Prostate gland (tissue), 2 donors: ENCODE data around the gene ATP12A. TPM values are rescaled to one million over a fixed set of nuclear protein-coding genes. Genes with fewer than 3 reads are reported as not detected.
A peak's percentile ranks its signal among the peaks of the same experiment; 100 is the strongest.

Experiments used
- DNase-seq: peaks from one replicate; pipeline ENCODE4 v3.0.0-alpha.2; 2019; ENCODE audit warnings: low spot score
- H3K27ac ChIP-seq, 2 donors: fragments of 200-600 bp; sonication (generic); 2 replicates each; pipeline ENCODE4 v1.5.1; 2017 to 2019
- H3K27me3 ChIP-seq: fragments of 200-600 bp; sonication (generic); replicated peaks from 2 replicates; pipeline ENCODE4 v1.5.1; 2019; ENCODE audit not compliant: insufficient read depth
- H3K36me3 ChIP-seq, 2 donors: fragments of 200-600 bp; sonication (generic); 1 replicate in 1 of 2; 2 replicates in 1 of 2; pipeline versions ENCODE4 v1.5.1 to v1.8.1; 2017 to 2019
- H3K4me1 ChIP-seq: fragments of 200-600 bp; sonication (generic); replicated peaks from 2 replicates; pipeline ENCODE4 v1.5.1; 2019
- H3K4me3 ChIP-seq, 2 donors: fragments of 200-600 bp; sonication (generic); 2 replicates each; pipeline ENCODE4 v1.5.1; 2017 to 2019
- H3K9me3 ChIP-seq: fragments of 200-600 bp; sonication (generic); 2 replicates; pipeline ENCODE4 v1.5.1; 2017
- POLR2A ChIP-seq: fragments of 450-650 bp; IDR thresholded peaks from one replicate; pipeline ENCODE4 v1.6.1; 2016; ENCODE audit warnings: antibody characterized with exemption, mild to moderate bottlenecking
- POLR2AphosphoS5 ChIP-seq: sonication (generic); formaldehyde crosslinking; IDR thresholded peaks from one replicate; pipeline ENCODE4 v1.6.1; 2017; ENCODE audit warnings: antibody characterized with exemption
- WGBS: methylation state at CpG from one replicate; pipeline ENCODE4 v1.1.5; 2018; 5-methylcytosine and 5-hydroxymethylcytosine counted together
- intact Hi-C: fragments of 100-400 bp; cut with DNase I; formaldehyde crosslinking; loops from one replicate; pipeline ENCODE4 v1.14.2; 2022
- total RNA-seq, 2 donors: library from RNA; depleted of rRNA; stranded (reverse); fragments of >200 nt; gene quantifications; one replicate each; pipeline ENCODE4 v1.1.0, GENCODE V29; 2016
- TF ChIP-seq, protein P1 (sequence below), 4 experiments: fragments of 200-600 bp in 2 of 4; fragments of 450-650 bp in 2 of 4; sonication (generic) in 2 of 4; IDR thresholded peaks; 1 replicate in 3 of 4; 2 replicates in 1 of 4; pipeline ENCODE4 v1.5.1; 2016 to 2019; ENCODE audit warnings: antibody characterized with exemption in 4 of 4, mild to moderate bottlenecking in 2 of 4, moderate library complexity in 2 of 4

Gene ATP12A
- total RNA-seq, 2 donors from 2014 or later, result 0.09 to 0.91 TPM

DNA sequence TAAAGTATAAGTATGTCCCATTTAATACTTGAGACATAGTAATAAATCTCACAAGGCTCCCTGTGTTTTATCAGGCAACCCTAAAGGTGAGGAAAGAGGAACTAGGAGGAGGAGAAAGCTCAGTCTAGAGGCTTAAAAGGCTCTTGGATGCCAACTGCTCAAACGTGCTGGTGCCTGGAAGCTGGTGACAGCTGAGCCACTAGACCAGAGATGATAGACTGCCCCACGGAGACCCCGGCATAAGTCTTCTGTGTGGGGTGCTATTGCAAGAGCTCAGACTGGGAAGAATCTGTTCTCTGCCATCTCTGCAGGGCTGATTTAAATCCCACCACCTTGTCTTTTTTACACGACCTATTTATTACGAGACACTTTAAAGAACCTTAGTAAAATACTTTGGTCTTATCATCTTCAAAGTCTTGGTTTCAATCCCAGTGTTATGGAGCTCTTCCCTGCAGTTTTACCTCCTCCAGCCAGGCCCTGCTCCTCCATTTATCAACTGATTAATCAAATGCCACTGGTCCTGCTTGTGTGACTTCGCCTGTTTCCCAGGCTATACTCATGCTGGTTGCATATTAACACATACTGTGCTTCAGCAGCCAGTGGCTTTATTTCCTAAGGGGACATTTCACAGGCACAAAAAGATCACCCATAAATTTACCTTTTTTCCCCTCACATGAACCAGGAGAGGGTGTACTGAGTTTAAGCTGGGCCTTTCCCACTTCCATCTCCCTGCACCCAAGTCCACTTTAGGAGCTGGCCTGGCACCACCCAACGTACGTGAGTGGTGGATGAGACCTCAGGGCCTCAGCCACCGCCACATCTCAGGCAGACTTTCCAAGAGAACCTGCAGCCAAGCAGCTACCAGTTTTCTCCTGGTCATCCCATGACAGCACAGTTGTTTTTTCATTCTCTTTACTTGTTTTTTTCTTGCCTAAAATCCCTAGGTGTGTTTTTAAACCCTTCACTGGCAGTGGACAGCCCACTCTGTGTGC is 7.8 kb upstream of the ATP12A start:
- 75% methylated on average over 9 of the region's 9 CpGs for WGBS
- no peak overlapping the region for H3K4me3 ChIP-seq
- no peak overlapping the region for H3K27ac ChIP-seq
- no peak for TF ChIP-seq POLR2A
- TF ChIP-seq, protein P1, sequence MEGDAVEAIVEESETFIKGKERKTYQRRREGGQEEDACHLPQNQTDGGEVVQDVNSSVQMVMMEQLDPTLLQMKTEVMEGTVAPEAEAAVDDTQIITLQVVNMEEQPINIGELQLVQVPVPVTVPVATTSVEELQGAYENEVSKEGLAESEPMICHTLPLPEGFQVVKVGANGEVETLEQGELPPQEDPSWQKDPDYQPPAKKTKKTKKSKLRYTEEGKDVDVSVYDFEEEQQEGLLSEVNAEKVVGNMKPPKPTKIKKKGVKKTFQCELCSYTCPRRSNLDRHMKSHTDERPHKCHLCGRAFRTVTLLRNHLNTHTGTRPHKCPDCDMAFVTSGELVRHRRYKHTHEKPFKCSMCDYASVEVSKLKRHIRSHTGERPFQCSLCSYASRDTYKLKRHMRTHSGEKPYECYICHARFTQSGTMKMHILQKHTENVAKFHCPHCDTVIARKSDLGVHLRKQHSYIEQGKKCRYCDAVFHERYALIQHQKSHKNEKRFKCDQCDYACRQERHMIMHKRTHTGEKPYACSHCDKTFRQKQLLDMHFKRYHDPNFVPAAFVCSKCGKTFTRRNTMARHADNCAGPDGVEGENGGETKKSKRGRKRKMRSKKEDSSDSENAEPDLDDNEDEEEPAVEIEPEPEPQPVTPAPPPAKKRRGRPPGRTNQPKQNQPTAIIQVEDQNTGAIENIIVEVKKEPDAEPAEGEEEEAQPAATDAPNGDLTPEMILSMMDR (IDR thresholded peaks at IDR 0.05), result no peak
- no peak for TF ChIP-seq POLR2AphosphoS5
- H3K27me3 ChIP-seq, result no peaks in the 10 kb centered on the region
- no peak for DNase-seq
- H3K4me1 ChIP-seq, result no peaks in the 10 kb centered on the region
- no peaks in the 10 kb centered on the region for H3K9me3 ChIP-seq
- H3K36me3 ChIP-seq, result no peaks in the 10 kb centered on the region
- intact Hi-C loops, result no loop called here

DNA sequence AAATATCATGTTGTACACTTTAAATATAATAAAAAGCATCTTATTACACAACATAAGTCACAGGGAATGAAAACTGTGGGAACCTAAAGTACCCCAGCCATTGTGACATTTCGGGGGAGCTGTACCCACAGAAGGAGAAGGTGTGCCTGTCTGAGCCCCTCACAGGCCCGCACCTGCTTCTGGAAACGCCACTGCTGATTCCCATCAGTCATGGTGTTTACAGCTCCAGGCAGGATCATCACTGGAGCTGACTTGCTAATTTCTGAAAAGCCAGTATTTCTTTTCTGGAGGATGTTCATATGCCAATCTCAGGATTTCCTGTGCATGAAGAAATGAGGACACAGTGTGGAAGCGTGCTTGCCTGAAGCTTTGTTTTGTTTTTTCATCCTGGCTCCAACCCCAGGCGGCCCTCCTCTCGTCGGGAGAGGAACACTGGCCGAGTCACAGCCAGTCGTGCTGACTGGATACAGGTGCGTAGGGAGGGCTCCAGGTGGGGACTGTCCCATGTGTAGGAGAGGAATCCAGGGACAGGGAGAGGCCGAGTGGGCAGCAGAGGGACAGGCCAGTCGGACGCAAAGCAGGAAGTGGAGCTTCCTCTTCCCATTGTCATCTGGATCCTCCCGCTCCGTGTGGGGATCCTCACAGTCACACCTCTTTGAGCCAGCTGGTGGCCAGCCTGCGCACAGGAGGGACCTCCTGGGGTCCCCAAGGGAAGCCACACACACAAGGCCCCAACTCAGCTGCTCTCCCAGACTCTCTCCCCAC is 4.2 kb upstream of the ATP12A start:
- no peaks in the 10 kb centered on the region for H3K27me3 ChIP-seq
- intact Hi-C loops, result no loop called here
- H3K4me3 ChIP-seq, result no peak overlapping the region
- WGBS, result 64% methylated on average over 16 of the region's 16 CpGs
- TF ChIP-seq POLR2AphosphoS5 (no peak), POLR2A (no peak)
- TF ChIP-seq, protein P1 (IDR thresholded peaks at IDR 0.05), result no peak
- no peak overlapping the region for H3K27ac ChIP-seq
- no peak for DNase-seq
- no peaks in the 10 kb centered on the region for H3K4me1 ChIP-seq
- H3K36me3 ChIP-seq, result no peaks in the 10 kb centered on the region
- H3K9me3 ChIP-seq, result no peaks in the 10 kb centered on the region

DNA sequence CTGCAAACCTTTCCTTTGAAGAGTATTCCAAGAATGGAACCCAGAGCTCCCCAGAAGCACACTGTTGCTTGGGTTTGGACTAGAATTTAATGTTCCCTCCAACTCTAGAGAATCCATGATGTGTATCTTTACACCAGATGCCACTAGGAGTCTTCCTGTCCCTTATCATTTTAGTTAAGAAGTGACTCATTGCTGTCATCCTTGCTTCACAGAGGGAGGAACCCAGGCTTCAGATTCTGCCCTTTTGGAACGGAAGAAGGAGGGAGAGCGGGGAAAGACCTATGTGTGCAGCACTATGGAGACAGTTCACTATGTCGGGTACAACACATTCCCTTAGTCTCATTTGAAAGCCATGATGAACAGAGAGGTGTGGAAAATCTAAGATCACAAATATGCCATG is 2.1 kb upstream of the ATP12A start:
- Histone ChIP-seq H3K4me1 (no peaks in the 10 kb centered on the region), H3K27me3 (no peaks in the 10 kb centered on the region), H3K4me3 (no peak overlapping the region), H3K36me3 (no peaks in the 10 kb centered on the region), H3K9me3 (no peaks in the 10 kb centered on the region), H3K27ac (no peak overlapping the region)
- whole genome bisulfite sequencing, result 90% methylated on average over 3 of the region's 3 CpGs
- TF ChIP-seq POLR2AphosphoS5 (no peak), POLR2A (no peak)
- TF ChIP-seq, protein P1 (IDR thresholded peaks at IDR 0.05), result no peak
- intact Hi-C loops, result no loop called here
- DNase-seq, result no peak

DNA sequence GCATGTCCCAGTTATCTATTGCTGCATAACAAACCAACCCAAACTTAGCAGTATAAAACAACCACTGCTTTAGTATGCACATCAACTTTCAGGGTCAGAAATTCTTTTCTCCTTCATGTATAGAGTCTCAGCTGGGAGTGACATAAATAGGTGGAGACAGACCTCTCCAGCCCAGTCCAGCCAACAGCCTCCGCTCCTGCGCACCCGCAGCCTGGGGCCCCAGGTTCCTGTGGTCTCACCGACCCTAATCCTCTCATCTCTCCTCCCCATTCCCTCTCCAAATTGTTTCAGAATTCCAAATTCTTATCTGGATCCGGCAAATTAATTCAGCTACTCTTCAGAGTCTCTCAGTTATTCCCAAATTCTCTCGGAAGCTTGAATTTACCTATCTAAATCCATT is 522 bp upstream of the ATP12A start:
- WGBS, result 61% methylated on average over 6 of the region's 6 CpGs
- DNase-seq, result no peak
- H3K4me3 ChIP-seq, result peak overlapping the region; percentile 30 to 46
- H3K4me1 ChIP-seq, result no peaks in the 10 kb centered on the region
- H3K27ac ChIP-seq, result no peak overlapping the region
- no peaks in the 10 kb centered on the region for H3K9me3 ChIP-seq
- no peaks in the 10 kb centered on the region for H3K27me3 ChIP-seq
- no peaks in the 10 kb centered on the region for H3K36me3 ChIP-seq
- TF ChIP-seq POLR2A (no peak), POLR2AphosphoS5 (no peak)
- TF ChIP-seq, protein P1 (IDR thresholded peaks at IDR 0.05), result no peak
- intact Hi-C loops, result no loop called here
